NCI-H2081 treated with DMSO at 0.1 percent for 48 hours (cell line): ENCODE results near the gene MUC13.

Experiments
- DNase-seq: peaks from one replicate; lab custom pipeline; 2025; lab: John Stamatoyannopoulos, UW

The MUC13 gene

GRCh38 chr3:124896824-124897526, 37.6 kb downstream of the MUC13 start:
- DNase-seq = no peak

GRCh38 chr3:124895756-124896155, 38.8 kb downstream of the MUC13 start:
- no peak for DNase-seq

GRCh38 chr3:124893526-124893925, 41.0 kb downstream of the MUC13 start:
- no peak for DNase-seq

- DNase-seq = no peak
Observed at GRCh38 chr3:124890573-124891190, 43.9 kb downstream of the MUC13 start.

DNA sequence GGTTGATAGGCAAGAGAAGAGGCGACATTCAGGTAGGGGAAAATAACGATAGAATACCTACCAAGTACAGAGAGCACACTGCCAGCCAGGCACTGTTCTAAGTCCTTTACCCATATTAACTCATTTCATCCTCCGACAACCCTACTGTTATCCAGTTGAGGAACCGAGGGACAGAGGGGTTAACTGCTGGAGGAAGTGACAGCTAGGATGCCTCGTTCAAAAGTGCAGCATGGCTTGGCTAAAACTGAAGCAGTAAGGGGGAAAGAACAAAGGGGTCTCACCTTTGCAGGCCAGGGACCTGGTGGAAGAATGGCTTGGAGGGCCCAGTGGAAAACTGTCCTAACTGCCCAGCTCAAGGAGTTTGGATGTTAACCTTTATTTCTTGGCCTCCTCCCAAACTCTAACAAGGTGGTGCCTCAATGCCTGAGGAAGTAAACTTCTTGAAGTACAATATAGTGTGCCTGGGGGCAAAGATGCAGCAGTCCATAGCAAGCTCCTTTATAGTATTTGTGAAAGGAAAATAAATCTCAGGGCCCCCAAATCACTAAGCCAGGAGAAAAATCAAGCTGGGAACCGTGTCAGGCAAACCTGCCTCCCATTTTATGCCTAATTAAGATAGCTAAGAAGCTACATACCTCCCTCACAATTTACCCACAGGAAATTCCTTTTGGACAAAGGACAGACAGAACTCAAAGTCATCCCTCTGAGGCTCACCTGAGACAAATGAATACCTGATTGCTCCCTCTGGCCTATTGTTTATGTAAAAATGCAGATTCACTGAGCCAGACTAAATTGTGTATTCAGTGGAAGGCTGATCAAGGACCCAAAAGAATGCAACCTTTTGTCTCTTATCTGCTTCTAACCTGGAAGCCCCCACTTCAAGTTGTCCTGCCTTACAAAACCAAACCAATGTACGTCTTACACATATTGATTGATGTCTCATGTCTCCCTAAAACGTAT, 45.8 kb downstream of the MUC13 start:
- DNase-seq = no peak

DNA sequence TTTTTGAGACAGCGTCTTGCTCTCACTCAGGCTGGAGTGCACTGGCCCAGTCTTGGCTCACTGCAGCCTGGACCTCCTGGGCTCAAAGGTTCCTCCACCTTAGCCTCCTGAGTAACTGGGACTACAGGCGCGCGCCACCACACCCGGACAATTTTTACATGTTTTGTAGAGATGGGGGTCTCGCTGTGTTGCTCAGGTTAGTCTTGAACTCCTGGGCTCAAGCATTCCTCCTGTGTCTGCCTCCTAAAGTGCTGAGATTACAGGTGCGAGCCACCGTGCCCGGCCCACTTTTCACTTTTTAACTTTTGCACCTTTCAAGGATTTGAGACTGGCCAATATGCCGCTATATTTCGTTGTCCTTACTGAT, 46.6 kb downstream of the MUC13 start:
- no peak for DNase-seq

DNA sequence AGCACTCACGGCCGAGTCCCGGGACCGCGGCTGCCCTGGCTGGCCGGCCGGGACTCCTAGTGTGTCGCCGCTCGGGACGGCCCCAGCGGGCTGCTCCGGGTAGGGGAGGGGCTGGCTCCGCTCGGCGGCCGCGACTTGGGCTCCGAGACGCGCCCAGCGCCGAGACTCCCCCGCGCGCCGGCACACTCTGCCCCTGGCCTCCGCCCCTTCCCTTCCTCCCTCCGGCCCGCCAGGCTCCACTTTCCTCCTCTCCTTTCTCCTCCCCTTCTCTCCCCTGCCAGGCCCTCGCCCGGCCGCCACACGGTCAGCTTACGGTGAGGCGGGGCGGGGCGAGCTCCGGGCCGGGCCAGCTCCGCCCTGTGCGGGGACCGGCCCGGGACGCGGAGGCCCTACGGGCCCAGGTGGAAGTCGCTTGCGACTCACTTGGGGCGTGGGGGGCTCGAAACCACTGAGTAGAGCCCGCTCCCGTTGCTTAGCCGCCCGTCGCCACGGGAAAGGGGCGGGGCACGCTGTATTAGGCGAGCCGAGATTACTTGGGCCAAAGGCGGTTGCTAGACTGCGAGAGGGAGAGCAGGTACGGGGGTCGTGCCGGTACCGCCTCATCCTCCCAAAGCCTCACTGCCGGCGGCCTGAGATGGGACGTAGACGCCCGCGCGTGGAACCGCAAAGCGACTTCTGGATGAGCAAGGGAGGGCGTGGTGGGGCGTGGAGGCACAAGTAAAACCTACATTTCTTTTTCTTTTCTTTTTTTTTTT, 47.2 kb downstream of the MUC13 start, which contains the start of gene ITGB5:
Gene ITGB5, minus strand, starts transcription at position 189 of the 755 bp plus-strand sequence. CDS start 365 bp downstream, outside the sequence.
- DNase-seq = no peak

- DNase-seq = no peak
Observed at GRCh38 chr3:124886168-124887056, 48.1 kb downstream of the MUC13 start.

DNA sequence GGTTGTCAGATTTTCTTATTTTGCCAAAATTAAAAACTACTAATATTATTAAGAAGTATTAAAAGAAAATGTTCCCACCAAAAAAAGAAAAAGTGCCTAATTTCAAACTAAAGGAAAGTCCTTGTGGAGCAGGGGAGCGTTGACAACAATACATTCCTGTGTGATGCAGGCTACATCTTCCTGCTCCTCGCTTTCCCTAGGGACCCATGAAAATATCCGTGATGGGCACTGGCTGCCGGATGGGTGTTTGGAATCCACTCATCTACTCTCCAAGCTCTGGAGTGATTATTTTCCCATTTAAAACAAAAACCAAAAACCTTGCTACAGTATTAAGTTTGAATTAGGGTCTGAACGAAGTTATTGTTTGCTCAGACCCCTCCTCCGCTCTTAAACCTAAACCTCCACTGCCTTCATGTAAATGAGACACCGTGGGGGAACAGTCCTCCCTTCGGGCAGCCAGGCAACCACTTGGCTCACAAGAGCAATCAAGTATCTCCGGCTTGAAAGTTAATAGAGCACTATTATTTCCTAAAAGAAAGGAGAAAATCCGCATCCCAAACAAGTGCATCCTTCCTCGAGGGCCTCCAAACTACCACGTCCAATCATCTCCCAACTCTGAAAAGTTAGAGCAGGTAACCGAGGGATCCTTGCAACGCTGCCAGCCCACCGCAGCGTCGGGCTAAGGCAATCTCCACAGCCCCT, 48.9 kb downstream of the MUC13 start:
- no peak for DNase-seq

DNA sequence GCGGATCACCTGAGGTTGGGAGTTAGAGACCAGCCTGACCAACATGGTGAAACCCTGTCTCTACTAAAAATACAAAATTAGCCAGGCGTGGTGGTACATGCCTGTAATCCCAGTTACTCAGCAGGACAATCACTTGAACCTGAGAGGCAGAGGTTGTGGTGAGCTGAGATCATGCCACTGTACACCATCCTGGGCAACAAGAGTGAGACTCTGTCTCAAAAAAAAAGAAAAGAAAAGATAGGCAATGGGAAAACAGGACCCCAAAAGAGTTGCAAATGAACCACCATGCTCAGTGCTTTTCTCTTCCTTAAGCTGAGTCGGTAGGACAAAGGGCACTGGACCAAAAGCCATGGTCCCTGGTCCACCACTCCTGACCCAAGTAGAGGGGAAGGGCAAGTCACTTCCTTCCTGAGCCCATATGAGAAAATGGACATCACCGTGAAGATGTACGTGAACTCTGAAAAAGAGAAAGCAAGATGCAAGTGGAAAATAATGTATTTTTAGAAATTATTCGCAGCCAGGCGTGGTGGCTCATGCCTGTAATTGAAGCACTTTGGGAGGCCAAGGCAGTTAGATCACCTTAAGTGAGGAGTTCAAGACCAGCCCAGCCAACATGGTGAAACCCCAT, 50.0 kb downstream of the MUC13 start:
- no peak for DNase-seq

- no peak for DNase-seq
Observed at GRCh38 chr3:124883766-124884473, 50.6 kb downstream of the MUC13 start.

GRCh38 chr3:124882816-124883747, 51.5 kb downstream of the MUC13 start:
- DNase-seq = no peak

DNA sequence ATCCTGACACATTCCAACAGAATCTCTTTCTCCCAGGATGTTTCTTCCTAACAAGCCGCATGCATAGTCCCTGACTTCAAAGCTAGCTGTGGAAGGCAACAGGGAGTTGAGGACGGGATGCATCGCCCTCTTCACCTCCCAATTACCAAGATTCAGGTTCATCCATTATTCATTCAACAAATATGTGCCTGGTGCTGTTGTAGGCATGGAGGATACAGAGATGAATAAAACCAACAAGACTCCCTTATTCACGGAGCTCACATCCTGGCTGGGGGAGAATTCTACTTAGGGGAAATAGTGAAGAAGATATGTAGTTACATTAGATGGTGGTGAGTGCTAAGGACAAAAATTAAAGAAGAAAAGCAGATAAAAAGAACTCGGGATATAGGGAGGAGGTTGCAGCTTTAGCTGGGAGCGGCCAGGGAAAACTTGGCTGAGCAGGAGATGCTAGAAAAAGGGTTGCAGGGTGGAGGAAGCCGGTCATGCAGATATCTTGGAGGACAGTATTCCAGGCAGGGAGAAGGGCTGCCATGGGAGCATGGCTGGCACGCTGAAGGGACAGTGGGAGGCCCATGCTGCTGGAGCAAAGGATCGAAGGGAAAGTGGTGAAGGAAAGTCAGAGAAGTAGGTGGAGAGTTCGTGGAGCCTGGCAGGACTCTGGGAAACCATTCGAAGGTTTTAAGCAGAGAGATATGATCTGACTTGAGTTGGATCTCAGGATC, 52.4 kb downstream of the MUC13 start:
- no peak for DNase-seq

GRCh38 chr3:124879337-124879680, 55.2 kb downstream of the MUC13 start:
- no peak for DNase-seq

DNA sequence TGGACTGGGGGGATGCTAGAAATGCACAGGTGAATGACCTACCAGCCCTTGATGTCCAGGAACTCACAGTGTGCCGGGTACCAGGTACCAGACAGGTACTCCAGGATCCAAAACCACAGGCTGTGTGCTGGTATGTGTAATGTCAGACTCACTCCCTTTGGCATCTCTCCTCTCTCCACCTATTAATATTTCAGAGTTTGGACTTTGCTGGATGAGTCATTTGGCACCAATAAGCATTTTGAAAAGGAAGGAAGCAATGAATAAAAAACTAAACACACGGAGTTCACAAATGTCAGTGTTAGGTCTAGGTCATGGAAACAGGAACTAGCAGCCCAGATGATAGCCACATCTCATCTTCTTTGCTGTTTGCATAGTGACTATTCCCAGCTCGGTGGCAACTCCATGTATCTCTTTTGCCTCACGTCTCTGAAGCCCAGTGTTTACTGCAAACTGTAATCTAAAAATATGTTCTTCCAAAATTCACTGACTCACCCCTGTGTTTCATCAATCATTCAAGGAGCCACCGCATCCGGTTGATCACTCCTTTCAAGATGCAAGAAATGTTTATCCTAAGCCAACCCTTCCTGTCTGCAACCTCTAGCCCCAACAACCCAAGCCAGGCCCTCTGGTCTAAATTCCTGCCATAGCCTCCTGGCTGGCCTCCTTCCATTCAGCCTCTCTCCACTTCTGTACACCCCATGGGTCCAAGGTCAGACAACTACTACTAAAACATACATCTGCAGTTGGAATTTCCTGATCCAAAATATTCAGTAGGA, 55.8 kb downstream of the MUC13 start:
- DNase-seq = no peak

- DNase-seq = no peak
Observed at GRCh38 chr3:124877674-124878073, 56.9 kb downstream of the MUC13 start.
